Common myeloid progenitor, CD34-positive (primary cell): ENCODE data around the gene SPATA1.
"Not testable (repeated sequence)": the region's sequence is repeated elsewhere in the genome, so short reads cannot be mapped to it uniquely, and the experiment has no call there.

Source experiments
- CTCF ChIA-PET: fragments of 350-600 bp; sonication (Branson Sonifier 250); formaldehyde crosslinking; loops from one replicate; lab custom pipeline; 2021; ENCODE audit warnings: antibody characterized with exemption; lab: Charles Lee
- POLR2A ChIA-PET: fragments of 350-600 bp; sonication (Branson Sonifier 250); formaldehyde crosslinking; loops from one replicate; lab custom pipeline; 2021; ENCODE audit warnings: antibody characterized with exemption; lab: Charles Lee
- DNase-seq, 3 donors: peaks; one replicate each; pipeline versions ENCODE4 v3.0.0 to v3.0.0-alpha.2; 2013
- H3K27ac ChIP-seq, 2 experiments: 1 replicate in 1 of 2; 2 replicates in 1 of 2; pipeline ENCODE4 v1.7.0; 2013; ENCODE audit warnings: inconsistent platforms in 2 of 2, low read length in 2 of 2, mild to moderate bottlenecking in 2 of 2, low read depth in 1 of 2, moderate library complexity in 1 of 2; ENCODE audit not compliant: severe bottlenecking in 2 of 2, insufficient read depth in 1 of 2, poor library complexity in 1 of 2
- H3K27me3 ChIP-seq, 5 experiments: replicated peaks in 2 of 5; 1 replicate in 3 of 5; 2 replicates in 2 of 5; pipeline versions ENCODE4 v1.6.1 to v1.7.0; 2013; ENCODE audit warnings: low read length in 4 of 5, mild to moderate bottlenecking in 2 of 5, moderate library complexity in 2 of 5, inconsistent platforms in 1 of 5; ENCODE audit not compliant: insufficient read depth in 5 of 5, control insufficient read depth in 4 of 5
- H3K36me3 ChIP-seq, 4 experiments: 1 replicate in 2 of 4; 2 replicates in 2 of 4; pipeline versions ENCODE4 v1.6.1 to v1.7.0; 2013; ENCODE audit warnings: low read length in 3 of 4, control low read depth in 1 of 4, mild to moderate bottlenecking in 1 of 4; ENCODE audit not compliant: control insufficient read depth in 4 of 4, insufficient read depth in 4 of 4
- H3K4me1 ChIP-seq, 4 experiments: 1 replicate in 3 of 4; 2 replicates in 1 of 4; pipeline versions ENCODE4 v1.6.1 to v1.7.1; 2013; ENCODE audit warnings: low read length in 3 of 4, mild to moderate bottlenecking in 3 of 4, control low read depth in 1 of 4, inconsistent platforms in 1 of 4, moderate library complexity in 1 of 4; ENCODE audit not compliant: control insufficient read depth in 4 of 4, insufficient read depth in 4 of 4; ENCODE audit errors: control extremely low read depth in 1 of 4
- H3K4me3 ChIP-seq, 7 experiments: 1 replicate in 4 of 7; 2 replicates in 3 of 7; pipeline versions ENCODE4 v1.5.1 to v1.7.0; 2013; ENCODE audit warnings: mild to moderate bottlenecking in 7 of 7, low read length in 6 of 7, moderate library complexity in 6 of 7, inconsistent platforms in 2 of 7, low read depth in 2 of 7, control low read depth in 1 of 7; ENCODE audit not compliant: insufficient read depth in 4 of 7, control insufficient read depth in 1 of 7; ENCODE audit errors: extremely low read depth in 1 of 7
- H3K9me3 ChIP-seq, 5 experiments: 1 replicate in 4 of 5; 2 replicates in 1 of 5; pipeline versions ENCODE4 v1.6.1 to v1.7.1; 2013; ENCODE audit warnings: low read length in 4 of 5, mild to moderate bottlenecking in 2 of 5, inconsistent platforms in 1 of 5, low read depth in 1 of 5, moderate library complexity in 1 of 5; ENCODE audit not compliant: control insufficient read depth in 4 of 5, insufficient read depth in 2 of 5; ENCODE audit errors: control extremely low read depth in 1 of 5
- WGBS: methylation state at CpG from one replicate; pipeline ENCODE4 v1.1.5; 2013; ENCODE audit not compliant: insufficient coverage; 5-methylcytosine and 5-hydroxymethylcytosine counted together

The SPATA1 gene

DNA sequence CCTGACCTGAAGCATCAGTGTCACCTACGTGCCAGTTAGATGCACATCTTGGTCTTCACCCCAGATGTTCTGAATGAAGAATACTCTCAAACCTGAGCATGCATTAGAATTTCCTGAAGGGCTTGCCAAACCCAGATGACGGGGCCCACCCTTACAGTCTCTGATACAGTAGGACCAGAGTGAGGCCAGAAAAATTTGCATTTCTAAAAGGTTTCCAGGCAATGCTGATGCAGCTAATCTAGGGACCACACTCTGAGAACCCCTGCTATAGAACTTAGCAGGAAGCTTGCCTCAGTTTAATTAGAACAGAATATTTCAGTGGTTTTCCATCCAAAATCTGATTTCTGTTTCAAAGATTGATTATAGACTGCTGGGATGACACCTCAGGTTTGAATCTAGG, 77.9 kb downstream of the SPATA1 start:
- H3K9me3 ChIP-seq: peaks cover 0 to 5% (median 0%) of the 10 kb centered on the region in 5 experiments
- no peaks in the 10 kb centered on the region for H3K4me1 ChIP-seq
- peaks cover 0 to under 1% (median 0%) of the 10 kb centered on the region in 4 experiments for H3K36me3 ChIP-seq
- DNase-seq: no peak
- no peak overlapping the region for H3K4me3 ChIP-seq
- H3K27ac ChIP-seq: no peak overlapping the region
- ChIA-PET CTCF (no interaction called here), POLR2A (interaction anchor here (1.5 kb wide), 1 partner anchor 10 kb away, joined by 4 read pairs; the partner anchor contains the start of gene CTBS)
- WGBS: 100% methylated on average over 2 of the region's 2 CpGs
- H3K27me3 ChIP-seq: no peaks in the 10 kb centered on the region

DNA sequence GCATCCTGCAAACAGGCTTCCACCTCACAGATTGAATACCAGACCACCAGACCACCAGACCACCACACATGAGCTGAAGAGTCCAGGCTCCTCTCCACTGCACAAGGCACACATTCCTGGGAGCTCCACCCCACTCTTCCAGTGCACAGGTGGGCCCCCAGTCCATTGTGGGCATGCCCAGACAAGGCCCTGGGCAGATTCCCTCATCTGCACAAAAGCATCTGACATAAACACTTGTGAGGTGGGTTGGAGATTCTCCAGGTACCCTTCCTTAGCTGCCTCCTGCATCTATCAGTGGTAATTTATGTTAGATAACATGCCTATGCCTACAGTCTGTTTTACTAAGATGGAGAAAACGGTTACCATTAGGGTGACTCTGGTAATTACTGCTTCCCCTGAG, 79.6 kb downstream of the SPATA1 start:
- ChIA-PET CTCF (interaction anchor here (1.8 to 1.9 kb wide), 2 partner anchors 13 to 29 kb away, joined by 3 to 4 read pairs; no protein-coding TSS in a partner anchor), POLR2A (no interaction called here)
- H3K4me3 ChIP-seq: no peak overlapping the region
- DNase-seq: no peak
- peaks cover 0 to 5% (median 0%) of the 10 kb centered on the region in 5 experiments for H3K9me3 ChIP-seq
- no peak overlapping the region for H3K27ac ChIP-seq
- no peaks in the 10 kb centered on the region for H3K27me3 ChIP-seq
- H3K36me3 ChIP-seq: no peaks in the 10 kb centered on the region
- no peaks in the 10 kb centered on the region for H3K4me1 ChIP-seq
- 100% methylated on average over 1 of the region's 1 CpG for WGBS

DNA sequence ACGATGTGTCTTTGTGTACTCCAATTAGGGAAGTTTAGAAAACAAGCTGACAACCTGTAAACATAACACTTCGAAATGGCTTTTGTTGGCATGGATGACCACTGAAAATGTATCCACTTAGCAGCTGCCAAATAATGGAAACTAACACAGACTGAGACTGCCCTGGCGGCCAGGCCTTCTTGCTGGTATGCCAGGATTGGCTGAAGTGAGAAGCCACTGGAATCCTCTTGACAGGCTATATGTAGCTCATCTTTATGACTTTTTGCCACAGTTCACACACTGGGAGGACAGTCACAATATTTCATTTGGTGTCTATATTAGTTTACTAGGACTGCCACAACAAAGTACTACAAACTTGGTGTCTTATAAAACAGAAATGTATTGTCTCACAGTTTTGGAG, 80.9 kb downstream of the SPATA1 start:
- Histone ChIP-seq H3K27me3 (no peaks in the 10 kb centered on the region), H3K4me1 (no peaks in the 10 kb centered on the region), H3K36me3 (no peaks in the 10 kb centered on the region), H3K27ac (no peak overlapping the region), H3K9me3 (peaks cover 0 to 5% (median 0%) of the 10 kb centered on the region in 5 experiments), H3K4me3 (no peak overlapping the region)
- CTCF ChIA-PET: interaction anchor here (1.9 kb wide), 1 partner anchor 27 kb away, joined by 4 read pairs; no protein-coding TSS in a partner anchor
- POLR2A ChIA-PET: no interaction called here
- DNase-seq: no peak
- WGBS: 100% methylated on average over 3 of the region's 3 CpGs

DNA sequence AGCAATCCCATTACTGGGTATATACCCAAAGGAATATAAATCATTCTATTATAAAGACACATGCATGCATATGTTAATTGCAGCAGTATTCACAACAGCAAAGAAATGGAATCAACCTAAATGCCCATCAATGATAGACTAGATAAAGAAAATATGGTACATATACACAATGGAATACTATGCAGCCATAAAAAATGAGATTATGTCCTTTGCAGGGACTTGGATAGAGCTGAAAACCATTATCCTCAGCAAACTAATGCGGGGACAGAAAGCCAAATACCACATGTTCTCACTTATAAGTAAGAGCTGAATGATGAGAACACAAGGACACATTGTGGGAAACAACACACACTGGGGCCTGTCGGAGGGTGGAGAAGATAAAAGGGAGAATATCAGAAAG, 88.8 kb downstream of the SPATA1 start:
- 100% methylated on average over 1 of the region's 2 CpGs for WGBS
- H3K4me3 ChIP-seq, DNase-seq, H3K4me1 ChIP-seq, H3K9me3 ChIP-seq, H3K27ac ChIP-seq, H3K36me3 ChIP-seq, H3K27me3 ChIP-seq, CTCF ChIA-PET: not testable (repeated sequence)
- POLR2A ChIA-PET: interaction anchor here (0.6 kb wide), 1 partner anchor 105 kb away, joined by 6 read pairs; no protein-coding TSS in a partner anchor

- Histone ChIP-seq H3K9me3 (peaks cover 0 to 4% (median 0%) of the 10 kb centered on the region in 5 experiments), H3K27me3 (no peaks in the 10 kb centered on the region), H3K4me1 (no peaks in the 10 kb centered on the region), H3K4me3 (no peak overlapping the region), H3K27ac (no peak overlapping the region), H3K36me3 (no peaks in the 10 kb centered on the region)
- POLR2A ChIA-PET: no interaction called here
- CTCF ChIA-PET: no interaction called here
- DNase-seq: no peak
- 94% methylated on average over 1 of the region's 1 CpG for WGBS
Measured at GRCh38 chr1:84597011-84597410, 90.8 kb downstream of the SPATA1 start.

DNA sequence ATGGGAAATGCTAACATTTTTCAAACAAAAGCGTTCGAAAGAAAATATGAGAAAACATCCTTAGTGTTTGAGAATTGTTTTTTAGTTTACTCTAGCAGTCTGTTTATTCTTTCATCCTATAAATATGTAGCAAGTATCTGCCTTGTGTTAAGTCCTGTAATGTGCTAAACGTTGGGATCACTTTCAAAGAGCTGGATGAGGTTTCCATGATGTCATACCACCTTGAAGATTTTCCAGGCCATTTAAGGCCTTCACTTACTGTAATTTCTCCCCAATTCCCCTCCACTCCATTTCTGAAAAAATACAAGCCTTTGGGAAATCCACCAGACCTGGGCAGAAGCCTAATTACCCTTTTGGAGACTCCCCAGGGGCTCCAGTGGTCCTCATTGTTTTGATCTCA, 92.2 kb downstream of the SPATA1 start:
- Histone ChIP-seq H3K4me3 (no peak overlapping the region), H3K4me1 (no peaks in the 10 kb centered on the region), H3K36me3 (no peaks in the 10 kb centered on the region), H3K27me3 (no peaks in the 10 kb centered on the region), H3K27ac (no peak overlapping the region), H3K9me3 (peaks cover 0 to 12% (median 4%) of the 10 kb centered on the region in 5 experiments)
- ChIA-PET CTCF (no interaction called here), POLR2A (no interaction called here)
- no peak for DNase-seq
- 80% methylated on average over 1 of the region's 3 CpGs for WGBS

DNA sequence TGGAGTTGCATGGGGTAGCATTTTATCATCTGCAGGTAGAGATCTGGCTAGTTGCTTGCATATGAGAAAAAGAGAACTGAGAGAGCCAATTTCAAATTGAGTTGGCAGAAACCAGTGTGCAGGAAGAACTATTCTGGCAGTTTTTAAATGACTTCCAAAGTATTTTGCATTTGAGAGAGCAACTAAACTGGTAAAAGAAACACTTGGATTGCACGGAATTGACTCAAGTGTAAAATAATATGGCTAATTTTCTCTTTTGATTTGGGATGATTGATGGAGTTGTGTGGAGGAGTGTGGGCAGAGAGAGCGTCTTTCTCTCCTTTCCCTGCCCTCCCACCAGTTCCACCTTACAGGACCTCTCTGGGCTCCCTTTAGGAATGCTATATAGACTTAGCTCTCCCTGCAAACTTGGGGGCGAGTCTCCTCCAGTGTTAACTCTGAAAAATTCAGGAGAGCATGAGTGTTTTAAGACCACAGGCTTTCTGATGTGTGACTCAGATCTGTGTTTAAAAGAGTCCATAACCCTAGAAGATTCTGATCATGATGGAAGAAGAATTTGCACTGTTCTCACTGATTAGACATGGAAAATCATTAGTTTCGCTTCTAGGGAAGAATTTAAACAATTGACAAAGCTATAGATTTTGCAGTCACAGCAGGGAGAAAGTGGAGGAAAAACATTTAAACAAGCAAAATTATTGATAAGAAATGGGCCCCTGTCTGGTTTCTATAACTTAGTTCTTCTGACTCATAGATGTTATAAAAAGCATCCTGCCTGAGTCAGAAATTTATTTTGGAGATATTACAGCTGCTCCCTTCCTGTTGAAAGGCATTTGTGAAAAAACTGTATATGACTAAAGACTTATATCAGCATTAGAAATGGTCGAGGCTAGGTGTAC, 92.9 kb downstream of the SPATA1 start:
- WGBS: 95% methylated on average over 3 of the region's 5 CpGs
- CTCF ChIA-PET: no interaction called here

More for the DNA sequence above, 92.9 kb downstream of the SPATA1 start:
- Histone ChIP-seq H3K27me3 (no peaks in the 10 kb centered on the region), H3K27ac (no peak overlapping the region), H3K4me3 (no peak overlapping the region), H3K9me3 (peaks cover 0 to 16% (median 7%) of the 10 kb centered on the region in 5 experiments), H3K4me1 (no peaks in the 10 kb centered on the region), H3K36me3 (no peaks in the 10 kb centered on the region)
- no peak for DNase-seq
- POLR2A ChIA-PET: no interaction called here
